H1 (cell line): ENCODE measurements around the gene HIVEP3.

Experiments
- CBX8 ChIP-seq: fragments of 300-800, 300-1000 bp; sonication (generic); IDR thresholded peaks from 2 replicates; pipeline ENCODE4 v1.7.1; 2016; ENCODE audit warnings: low read depth, low read length, borderline replicate concordance
- CTCF ChIP-seq, 3 experiments: IDR thresholded peaks; 1 replicate in 2 of 3; 2 replicates in 1 of 3; pipeline versions ENCODE4 v1.5.1 to v1.6.1; 2011; ENCODE audit warnings: low read length in 3 of 3, mild to moderate bottlenecking in 3 of 3, inconsistent platforms in 2 of 3, low read depth in 1 of 3, moderate library complexity in 1 of 3; ENCODE audit not compliant: insufficient read depth in 1 of 3; ENCODE audit errors: control extremely low read depth in 1 of 3
- EZH2 ChIP-seq: fragments of 200-600 bp; sonication (generic); IDR thresholded peaks from 2 replicates; pipeline ENCODE4 v1.7.1; 2012; ENCODE audit warnings: low read depth, mild to moderate bottlenecking, moderate library complexity, low read length, inconsistent platforms; ENCODE audit not compliant: severe bottlenecking
- FOSL1 ChIP-seq: IDR thresholded peaks from 2 replicates; pipeline ENCODE4 v1.6.1; 2011; ENCODE audit warnings: mild to moderate bottlenecking, low read depth, low read length, moderate library complexity; ENCODE audit not compliant: insufficient read depth
- HDAC2 ChIP-seq, 2 experiments: fragments of 300-600 bp in 1 of 2; sonication (generic) in 1 of 2; IDR thresholded peaks; 2 replicates each; pipeline ENCODE4 v1.6.1; 2011 to 2012; ENCODE audit warnings: low read depth in 2 of 2, low read length in 2 of 2, mild to moderate bottlenecking in 2 of 2, moderate library complexity in 2 of 2, borderline replicate concordance in 1 of 2, inconsistent platforms in 1 of 2
- PHF8 ChIP-seq: fragments of 200-600 bp; sonication (generic); conservative IDR thresholded peaks from 2 replicates; pipeline ENCODE4 v1.7.1; 2012; ENCODE audit warnings: low read depth, mild to moderate bottlenecking, inconsistent platforms, low read length, moderate library complexity
- POLR2A ChIP-seq, 2 experiments: IDR thresholded peaks; 1 replicate in 1 of 2; 2 replicates in 1 of 2; pipeline ENCODE4 v1.6.1; 2011; ENCODE audit warnings: low read depth in 2 of 2, low read length in 2 of 2, mild to moderate bottlenecking in 2 of 2; ENCODE audit errors: control extremely low read depth in 1 of 2
- TEAD4 ChIP-seq: IDR thresholded peaks from 2 replicates; pipeline ENCODE4 v1.6.1; 2012; ENCODE audit warnings: low read depth, low read length, inconsistent platforms, mixed read lengths

- no peak for TF ChIP-seq CBX8
- no peak for TF ChIP-seq TEAD4
- no peak for TF ChIP-seq CTCF (IDR thresholded peaks at IDR 0.05; ENCODE audit: control extremely low read depth in 1 of 3, insufficient read depth in 1 of 3, low read depth in 1 of 3, low read length in 3 of 3)
- no peak for TF ChIP-seq HDAC2 (IDR thresholded peaks at IDR 0.05; ENCODE audit: borderline replicate concordance in 1 of 2, low read depth in 2 of 2, low read length in 2 of 2)
- TF ChIP-seq PHF8 = no peak
- TF ChIP-seq POLR2A (IDR thresholded peaks at IDR 0.05; ENCODE audit: control extremely low read depth in 1 of 2, low read depth in 2 of 2, low read length in 2 of 2) = no peak
- no peak for TF ChIP-seq EZH2
- TF ChIP-seq FOSL1 = no peak
Measured at GRCh38 chr1:41789661-41790330, 128.9 kb downstream of the HIVEP3 start.
